Glomerular endothelial cell (primary cell): ENCODE measurements around the gene CD300LF. TPM values are rescaled to one million over a fixed set of nuclear protein-coding genes. Genes with fewer than 3 reads are reported as not detected.

Source experiments
- DNase-seq: peaks from one replicate; pipeline ENCODE4 v3.0.0-alpha.2; 2011; ENCODE audit warnings: low read depth, low spot score; ENCODE audit errors: extremely low read depth
- total RNA-seq: library from RNA; depleted of rRNA; stranded (reverse); fragments of >200 nt; gene quantifications from 2 replicates; pipeline ENCODE4 v1.2.3, GENCODE V29; 2015

CD300LF gene
- total RNA-seq, 1 donor from 2014 or later = not detected

DNA sequence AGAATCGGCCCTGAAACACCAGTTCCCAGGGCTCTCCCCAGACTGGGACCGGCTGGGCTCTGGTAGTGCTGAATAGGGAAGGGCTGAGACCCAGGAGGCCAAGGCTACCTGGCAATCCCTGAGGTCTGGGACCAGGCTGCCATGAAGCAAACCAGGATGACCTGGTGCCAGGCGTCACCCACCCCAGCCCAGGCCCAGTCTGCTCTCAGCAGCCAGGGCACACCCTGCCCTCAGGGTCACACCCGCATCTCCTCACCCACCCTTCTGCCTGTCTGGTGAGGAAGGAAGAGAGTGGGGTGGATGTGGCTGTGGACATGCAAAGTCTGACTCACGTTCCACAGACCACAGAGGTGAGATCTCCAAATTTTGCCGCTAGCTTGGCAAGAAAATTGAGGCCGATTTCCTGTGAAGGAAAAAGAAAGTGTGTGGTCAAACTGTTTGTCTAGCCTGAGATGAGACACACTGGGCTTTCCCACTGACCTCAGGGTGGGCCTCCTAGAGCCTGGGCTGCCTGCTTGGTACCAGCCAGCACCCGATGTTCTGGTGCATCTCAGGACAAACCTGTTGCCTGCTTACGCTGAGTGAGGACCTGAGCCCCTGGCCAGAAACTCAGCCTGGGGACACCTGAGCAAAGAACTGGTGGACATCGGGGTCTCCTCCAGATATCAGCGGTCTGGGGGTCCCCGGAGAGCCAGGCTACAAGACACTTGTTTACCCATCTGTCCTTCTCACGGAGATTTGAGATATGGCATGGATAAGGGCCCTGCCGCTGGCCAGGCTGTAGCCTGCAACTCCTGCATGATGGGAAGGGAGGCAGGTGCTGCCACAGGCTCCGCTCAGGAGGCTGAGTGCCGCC lies 18.0 kb upstream of the CD300LF start:
- DNase-seq = no peak

DNA sequence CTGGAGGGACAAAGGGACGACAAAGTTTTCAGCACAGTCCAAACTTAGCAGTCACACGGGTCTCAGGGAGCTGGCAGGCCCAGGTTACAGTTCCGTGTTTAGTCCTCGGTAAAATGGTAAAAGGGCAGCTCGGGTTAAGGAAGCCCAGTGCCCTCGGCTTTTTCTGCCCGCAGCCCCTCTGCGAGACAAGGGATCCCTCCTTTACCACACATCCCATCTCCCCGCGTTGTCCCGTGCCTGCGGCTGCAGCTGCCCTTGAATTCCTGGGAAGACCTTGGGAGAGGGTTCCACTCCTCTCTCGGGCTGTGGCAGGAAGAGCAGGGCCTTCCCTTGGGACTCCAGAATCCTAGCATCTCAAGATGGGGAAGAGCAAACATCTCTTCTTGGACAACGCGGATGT lies 17.1 kb upstream of the CD300LF start:
- no peak for DNase-seq

DNA sequence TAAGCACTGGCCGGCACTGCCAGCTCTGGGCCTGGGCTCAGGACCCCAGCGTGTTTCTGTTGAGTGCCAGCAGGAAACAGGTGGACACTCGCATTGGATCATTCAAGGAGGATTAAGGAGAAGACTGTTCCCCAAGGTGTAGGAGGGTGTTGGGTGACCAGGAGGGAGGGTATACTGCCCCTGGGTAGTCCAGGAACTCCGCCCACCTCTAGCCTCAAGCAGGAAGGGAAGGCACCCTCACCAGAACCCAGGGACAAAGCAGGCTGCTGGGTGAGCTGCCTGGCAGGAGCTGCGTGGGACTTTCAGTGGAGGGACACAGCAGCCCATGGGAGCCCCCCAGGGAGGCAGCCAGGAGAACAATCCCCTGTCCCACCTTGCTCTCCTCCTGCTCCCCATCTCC lies 16.6 kb upstream of the CD300LF start:
- DNase-seq = no peak

DNA sequence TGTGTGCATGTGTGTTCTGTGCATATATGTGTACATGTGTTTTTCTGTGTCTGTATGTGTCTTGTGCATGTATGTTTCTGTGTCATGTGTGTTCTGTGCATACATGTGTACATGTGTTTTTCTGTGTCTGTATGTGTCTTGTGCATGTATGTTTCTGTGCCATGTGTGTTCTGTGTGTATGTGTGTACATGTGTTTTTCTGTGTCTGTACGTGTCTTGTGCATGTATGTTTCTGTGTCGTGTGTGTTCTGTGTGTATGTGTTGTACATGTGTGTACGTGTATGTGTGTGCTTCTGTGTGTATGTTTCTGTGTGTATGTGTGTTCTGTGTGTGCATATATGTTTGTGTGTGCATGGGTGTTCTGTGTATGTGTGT lies 16.0 kb upstream of the CD300LF start:
- DNase-seq = no peak

DNA sequence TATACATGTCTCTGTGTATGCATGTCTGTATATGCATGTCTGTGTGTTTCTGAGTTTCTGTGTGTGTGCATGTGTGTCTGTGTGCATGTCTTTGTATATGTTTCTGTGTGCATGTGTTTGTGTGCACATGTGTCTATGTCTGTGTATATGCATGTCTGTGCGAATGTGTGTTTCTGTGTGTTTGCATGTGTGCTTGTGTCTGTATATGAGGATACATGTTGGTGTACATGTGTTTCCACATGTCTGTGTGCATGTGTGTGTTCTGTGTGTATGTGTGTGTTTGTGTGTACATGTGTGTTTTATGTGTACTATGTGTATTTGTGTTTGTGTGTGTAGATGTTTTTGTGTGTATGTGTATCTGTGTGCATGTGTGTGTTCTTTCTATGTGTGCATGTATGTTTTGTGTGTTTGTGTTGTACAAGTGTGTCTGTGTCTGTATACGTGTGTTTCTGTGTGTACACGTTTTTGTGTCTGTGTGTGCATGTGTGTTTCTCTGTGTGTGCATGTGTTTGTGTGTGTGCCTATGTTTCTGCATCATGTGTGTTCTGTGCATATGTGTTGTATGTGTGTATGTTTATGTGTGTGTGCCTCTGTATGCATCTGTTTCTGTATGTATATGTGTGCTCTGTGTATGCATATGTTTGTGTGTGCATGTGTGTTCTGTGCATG lies 15.4 kb upstream of the CD300LF start:
- DNase-seq = no peak

DNA sequence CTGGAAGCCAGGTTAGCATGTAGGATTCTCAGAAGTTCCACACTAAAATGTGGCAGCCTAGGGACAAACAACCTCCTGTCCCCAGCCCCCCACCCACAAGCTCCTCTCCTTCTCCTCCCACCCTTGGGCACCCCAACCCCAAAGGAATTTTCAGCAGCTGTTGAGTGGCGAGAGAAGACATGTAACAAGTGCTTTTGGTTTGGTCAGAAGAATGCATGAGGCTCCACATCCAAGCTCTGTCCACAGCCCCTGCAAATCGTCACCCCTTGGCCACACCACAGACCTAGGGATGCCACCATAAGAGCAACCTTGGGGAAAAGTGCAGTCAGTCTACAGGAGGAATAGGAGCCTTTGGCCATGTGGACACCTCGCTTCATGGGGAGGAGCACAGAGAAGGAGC lies 12.4 kb upstream of the CD300LF start:
- DNase-seq = no peak

DNA sequence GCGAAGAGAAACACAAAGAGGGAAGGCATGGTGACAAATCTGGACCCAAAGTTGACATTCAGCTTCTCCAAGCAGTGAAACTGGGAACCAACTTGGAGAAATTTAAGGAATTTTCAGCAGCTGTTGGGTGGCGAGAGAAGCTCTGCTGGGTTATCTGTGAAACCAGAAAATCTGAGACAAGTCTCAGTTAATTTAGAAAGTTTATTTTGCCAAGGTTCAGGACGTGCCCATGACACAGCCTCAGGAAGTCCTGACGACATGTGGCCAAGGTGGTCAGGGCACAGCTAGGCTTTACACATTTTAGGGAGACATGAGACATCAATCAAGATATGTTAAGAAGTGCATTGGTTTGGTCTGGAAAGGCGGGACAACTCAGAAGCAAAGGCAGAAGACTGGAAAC lies 11.2 kb upstream of the CD300LF start:
- no peak for DNase-seq

DNA sequence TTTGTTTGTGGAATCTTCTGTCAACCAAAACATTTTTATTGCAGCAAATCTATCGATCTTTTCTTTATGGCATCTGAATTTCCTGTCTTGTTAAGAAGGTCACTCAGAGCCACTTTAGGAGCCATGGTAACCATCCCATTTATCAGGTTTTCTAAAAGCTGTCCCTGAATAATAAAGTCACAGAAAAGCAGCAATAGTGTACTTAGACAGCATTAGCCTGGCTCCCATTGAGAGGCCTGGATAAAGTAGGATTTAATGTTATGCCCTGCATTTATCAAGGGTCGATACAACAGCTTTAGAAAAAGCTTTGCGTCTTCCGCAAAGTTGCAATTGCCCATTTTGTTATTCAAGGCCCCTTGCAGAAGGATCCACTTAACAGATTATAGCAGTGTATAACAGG lies 10.1 kb upstream of the CD300LF start:
- DNase-seq = no peak

DNA sequence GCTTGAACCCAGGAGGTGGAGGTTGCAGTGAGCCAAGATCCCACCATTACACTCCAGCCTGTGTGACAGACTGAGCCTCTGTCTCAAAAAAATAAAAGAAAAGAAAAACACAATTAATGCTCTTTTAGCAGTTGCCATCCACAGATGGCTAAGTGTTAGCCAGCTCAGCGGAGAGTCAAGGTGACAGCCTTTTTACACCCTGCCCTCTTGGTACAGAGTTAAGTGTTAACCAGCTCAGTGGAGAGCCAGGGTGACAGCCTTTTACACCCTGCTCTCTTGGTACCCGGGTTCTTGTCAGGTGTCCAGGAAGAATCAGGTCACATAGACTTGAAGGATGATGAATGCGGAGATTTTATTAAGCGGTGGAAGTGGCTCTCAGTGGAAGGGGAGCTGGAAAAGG lies 7.8 kb upstream of the CD300LF start:
- DNase-seq = no peak

DNA sequence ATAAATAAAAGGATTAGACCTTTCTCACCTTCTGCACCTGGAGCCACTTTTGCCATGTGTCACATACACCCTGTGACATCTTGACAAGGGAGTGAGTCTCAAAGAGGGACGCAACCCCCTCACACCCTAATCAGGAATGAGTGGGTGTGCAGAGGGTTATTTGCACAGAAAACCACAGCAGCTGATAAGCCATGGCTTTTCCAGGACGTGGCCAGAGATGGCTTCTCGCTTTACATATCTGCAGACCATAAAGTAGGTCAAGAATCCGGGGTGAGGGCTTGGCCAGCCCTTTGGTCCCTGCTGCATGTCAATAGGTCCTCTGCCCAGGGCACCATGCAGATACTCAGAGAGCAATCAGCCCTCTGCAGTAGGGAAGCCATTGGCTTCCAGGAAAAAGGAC lies 2.4 kb upstream of the CD300LF start:
- DNase-seq = no peak

DNA sequence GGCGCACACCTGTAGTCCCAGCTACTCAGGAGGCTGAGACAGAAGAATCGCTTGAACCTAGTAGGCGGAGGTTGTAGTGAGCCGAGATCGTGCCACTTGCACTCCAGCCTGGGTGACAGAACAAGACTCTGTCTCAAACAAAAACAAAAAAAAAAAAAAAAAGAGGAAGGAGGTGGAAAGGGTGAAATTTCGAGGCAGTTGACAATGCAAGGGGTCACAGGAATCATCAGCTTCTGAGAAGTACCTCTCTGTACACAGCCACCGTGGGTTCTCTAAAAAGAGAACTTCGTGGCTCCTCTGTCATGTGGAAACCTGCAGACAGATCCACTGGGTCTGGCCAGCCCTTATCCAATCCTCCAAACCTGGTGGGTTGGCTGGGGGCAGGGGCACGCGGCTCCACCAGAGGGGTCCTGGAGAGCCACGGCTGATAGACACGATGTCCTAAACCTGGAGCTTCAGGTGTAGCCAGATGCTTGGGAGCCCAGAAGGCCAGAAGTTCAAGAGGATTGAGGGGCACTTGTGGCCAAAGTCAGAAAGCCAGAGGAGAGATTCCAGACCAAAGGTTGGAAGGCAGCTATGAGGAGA lies 540 bp upstream of the CD300LF start:
- no peak for DNase-seq

DNA sequence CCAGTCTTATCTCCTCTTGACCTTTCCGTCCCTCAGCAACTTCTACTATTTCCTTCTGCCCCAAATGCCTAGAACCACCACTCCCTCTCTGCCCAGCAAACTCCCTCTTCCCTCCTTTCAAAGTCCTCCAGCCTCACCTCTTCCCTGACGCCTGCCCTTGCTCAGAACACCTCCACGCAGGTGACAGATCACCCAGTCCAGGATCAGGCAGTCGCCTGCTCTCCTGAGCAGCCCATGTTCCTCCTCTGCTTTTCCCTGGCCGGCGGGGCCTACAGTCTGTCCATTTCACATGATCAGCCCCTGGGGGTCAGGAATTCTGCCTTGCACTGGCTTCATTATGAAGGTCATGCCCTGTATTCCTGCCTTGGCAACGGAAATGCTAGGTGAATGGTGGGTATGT lies 422 bp downstream of the CD300LF start:
- no peak for DNase-seq

DNA sequence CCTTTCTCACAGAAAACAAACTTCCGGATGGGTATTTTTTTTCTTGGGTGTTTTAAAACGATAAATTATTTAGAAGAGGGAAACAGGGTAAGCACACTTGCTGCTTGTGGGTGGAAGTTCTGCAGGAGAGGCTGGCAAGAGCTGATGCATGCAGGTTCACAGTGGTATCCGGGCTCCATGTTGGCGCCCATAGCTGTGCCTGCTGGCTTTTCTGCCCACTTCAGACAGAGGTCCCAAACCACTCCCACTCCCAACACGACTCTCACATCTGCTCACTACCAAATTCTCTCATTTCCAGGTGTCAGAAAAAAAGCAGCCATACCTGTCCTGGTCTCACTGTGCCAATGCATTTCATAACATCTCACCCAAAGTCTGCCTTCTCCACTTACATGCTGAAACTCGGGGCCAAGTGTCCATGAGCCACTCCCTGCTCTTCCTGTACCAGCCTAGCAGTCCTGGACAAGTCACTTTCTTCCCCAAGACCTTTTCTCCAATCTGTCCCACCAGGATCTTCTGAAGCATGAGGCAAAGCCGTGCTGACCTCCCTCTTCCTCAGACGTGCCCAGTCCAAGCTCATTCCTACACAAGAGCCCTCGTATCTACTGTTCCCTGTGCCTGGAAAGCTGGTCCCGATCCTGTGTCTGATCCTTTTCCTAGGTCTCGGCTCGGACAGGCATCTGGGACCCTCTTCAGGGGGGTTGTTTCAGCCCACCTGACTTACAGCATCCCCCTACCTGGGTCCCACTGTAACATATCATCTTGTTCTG lies 1.5 kb downstream of the CD300LF start:
- DNase-seq = no peak

DNA sequence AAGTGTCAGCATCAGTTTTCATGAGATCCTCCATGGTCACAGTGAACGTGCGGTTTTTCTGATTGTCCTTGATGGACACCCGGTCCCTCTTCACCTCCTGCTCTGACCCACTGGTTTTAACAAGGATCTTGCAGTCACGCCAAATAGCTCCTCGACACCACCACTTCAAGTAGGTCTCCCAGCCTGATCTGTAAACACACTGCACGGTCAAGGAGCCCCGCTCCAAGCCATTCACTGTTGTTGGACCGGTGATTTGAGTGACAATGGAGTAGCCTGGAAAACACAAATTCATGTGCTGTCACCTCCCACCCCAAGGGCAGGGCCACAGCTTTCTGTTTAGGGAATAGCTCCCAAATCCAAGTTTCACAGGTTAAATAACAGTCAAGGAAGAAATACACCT lies 8.2 kb downstream of the CD300LF start:
- DNase-seq = no peak

DNA sequence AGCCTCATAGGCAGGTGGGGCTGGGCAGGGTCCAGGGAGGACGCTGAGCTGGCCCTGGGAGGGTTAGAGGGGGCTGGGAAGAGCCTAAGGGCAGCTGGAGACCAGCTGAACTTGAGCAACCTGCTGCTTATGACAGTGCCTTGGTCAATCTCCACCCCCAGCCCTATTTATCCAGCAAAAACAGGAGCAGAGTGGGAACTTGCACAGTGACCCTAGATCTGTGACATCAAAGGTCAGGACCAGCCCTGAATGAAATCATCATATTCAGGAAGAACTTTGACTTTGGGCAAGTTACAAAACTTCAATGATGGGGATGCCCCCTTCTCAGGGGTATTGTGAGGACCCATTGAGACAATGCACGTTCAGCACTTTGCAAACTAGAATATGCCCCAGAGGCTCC lies 9.4 kb downstream of the CD300LF start:
- no peak for DNase-seq

DNA sequence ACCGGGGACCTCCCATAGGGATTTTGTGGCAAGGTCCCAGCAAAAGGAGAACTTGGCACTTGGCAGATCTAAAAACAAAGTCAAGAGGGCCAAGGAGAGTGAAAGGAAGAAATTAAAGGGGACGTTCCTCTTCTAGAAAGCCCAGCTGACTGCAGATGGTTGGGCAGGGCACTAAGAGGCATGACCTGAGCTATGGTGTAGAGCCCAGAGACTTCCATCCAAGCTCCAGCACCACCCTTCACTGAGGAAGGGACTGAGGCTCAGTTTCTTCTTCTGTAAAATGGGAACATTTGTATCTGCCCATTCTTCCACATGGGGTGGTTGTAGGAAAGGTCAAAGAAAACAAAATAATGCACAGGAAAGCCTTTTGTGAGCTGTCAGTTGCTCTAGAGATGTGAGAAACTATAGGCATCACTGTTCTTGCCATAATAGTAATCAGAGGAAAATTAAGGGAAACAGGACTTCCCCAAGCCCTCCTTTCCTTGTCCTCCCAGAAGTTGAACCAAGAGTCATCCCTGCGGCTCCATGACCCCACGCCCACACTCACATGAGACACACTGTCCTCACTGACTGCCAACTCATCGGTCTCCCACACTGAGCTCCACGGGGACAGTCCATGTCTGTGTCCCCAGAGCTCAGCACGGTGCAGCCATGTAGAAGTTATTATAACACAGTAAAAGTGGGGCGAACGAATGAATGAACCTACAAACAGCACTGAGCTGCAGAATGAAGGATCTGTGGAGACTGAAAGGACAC lies 10.4 kb downstream of the CD300LF start:
- no peak for DNase-seq

DNA sequence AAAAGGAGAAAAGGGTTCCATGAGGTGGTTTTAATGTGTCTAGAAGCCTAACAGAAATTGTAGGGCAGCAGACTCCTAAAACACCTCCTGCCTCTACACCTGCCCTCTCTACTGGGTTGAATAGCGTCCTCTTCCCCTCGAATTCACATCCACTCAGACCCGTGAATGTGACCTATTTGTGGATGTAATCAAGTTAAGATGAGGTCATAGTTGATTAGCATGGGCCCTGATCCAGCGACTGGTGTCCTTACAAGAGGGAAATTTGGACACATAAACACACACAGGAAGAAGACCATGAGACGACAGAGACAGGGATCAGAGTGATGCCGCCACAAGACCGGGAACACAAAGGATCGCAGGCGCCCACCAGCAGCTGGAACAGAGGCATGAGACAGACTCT lies 13.5 kb downstream of the CD300LF start:
- DNase-seq = no peak

DNA sequence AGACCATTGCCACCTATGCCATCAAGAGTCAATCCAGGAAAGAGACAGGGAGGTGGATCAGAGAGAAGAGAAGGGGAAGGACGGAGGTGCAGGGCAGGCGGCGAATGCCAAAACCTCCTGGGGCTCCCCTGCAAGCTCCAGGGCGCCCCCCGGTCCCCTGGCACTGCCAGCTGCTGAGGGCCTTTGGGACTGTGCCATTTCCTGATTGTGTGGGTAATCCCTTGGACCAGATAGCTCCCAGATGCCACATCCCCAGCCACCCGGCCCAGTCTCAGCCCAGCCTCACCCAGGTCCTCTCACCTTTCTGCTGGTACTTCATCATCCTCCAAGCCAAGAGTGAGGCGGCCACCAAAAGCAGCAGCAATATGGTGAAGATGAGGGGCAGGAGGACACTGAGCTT lies 14.7 kb downstream of the CD300LF start:
- no peak for DNase-seq

DNA sequence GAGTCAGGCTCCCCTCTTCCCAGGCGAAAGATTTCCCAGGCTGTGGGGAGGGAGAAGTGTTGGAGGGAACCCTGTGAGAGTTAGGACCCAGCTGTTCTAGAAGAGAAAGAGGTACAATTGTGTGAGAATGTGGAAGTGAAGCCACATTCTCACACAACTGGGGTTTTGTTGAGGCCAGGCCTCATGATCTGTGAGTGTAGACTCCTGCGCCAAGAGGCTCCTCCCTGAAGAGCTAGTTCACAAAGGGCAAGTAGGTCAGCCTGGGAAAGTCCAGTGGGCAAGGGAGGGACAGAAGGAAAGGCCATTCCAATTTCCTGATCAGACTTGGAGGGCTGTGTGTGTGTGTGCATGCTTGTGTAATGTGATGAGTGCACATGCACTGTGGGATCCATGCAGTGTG lies 15.2 kb downstream of the CD300LF start:
- DNase-seq = no peak

DNA sequence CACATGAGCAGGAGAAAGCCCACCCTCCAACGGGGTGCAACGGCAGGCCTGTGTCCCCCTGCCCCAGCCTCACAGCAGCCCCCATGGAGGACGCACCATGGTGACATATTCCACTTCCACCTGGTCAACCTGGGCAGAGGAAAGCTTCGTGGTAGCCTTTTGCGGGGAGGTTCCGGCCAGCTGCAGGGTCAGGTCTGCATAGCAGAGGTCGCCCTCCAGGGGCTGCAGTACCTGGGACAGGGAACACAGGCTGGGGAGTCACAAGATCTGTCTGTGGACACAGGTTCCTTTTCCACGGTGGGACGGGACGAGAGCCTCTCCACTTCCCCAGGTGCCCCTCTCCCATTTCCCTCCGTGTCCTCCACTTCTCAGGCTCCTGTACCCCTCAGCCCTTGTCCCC lies 17.1 kb downstream of the CD300LF start:
- no peak for DNase-seq

DNA sequence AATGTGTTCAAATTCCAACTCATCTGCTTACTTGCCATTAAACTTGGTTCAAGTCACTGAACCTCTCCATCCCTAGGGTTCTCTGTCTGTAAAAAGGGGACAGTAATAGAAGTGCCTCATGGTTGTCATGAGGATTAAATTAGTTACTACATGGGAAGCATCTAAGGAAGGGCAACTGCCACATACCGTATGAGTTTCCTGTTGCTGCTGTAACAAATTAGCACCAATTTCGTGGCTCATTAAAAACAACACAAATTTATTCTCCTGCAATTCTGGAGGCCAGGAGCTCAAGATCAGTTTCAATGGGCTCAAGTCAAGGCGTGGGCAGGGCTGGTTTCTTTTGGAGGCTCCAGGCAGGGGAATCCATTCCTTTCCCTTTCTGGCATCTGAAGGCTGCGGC lies 18.6 kb downstream of the CD300LF start:
- no peak for DNase-seq
